GM12878 (cell line): ENCODE data around the gene CMTM3. TPM values are rescaled to one million over a fixed set of nuclear protein-coding genes. Genes with fewer than 3 reads are reported as not detected.

Experiments used
- ATAC-seq: fragments of 200-7000 bp; cut with Tn5 transposase; 3 replicates; pipeline ENCODE4 v1.9.1; 2020; ENCODE audit warnings: mild to moderate bottlenecking, moderate library complexity
- BruUV-seq: library from RNA; stranded (reverse); fragments of 400-500 nt; replicated peaks from 2 replicates; lab custom pipeline; 2021; lab: Mats Ljungman, UMichigan
- CTCF ChIA-PET: fragments of 300-600 bp; sonication (Branson Sonifier 250); formaldehyde crosslinking; extraction: SDS; loops from one replicate; lab custom pipeline; 2021; ENCODE audit warnings: inconsistent platforms; lab: Yijun Ruan, JAX
- POLR2A ChIA-PET: fragments of 350-600 bp; formaldehyde crosslinking; extraction: SDS; loops from one replicate; lab custom pipeline; 2021; ENCODE audit warnings: inconsistent platforms; lab: Charles Lee
- RAD21 ChIA-PET: fragments of 300-600 bp; sonication (Branson Sonifier 250); formaldehyde crosslinking; loops from one replicate; lab custom pipeline; 2023; ENCODE audit warnings: antibody characterized with exemption; ENCODE audit not compliant: unreplicated experiment; lab: Charles Lee
- SMC1A ChIA-PET: fragments of 300-600 bp; sonication (Branson Sonifier 250); formaldehyde crosslinking; loops from one replicate; lab custom pipeline; 2023; ENCODE audit not compliant: unreplicated experiment, uncharacterized antibody; lab: Charles Lee
- DNase-seq: peaks from one replicate; pipeline ENCODE4 v3.0.0-alpha.2; 2011; ENCODE audit warnings: low read depth, low spot score
- FAIRE-seq: peaks from 3 replicates; lab custom pipeline; 2011; peaks lifted over from hg19 to GRCh38; lab: Jason Lieb, UNC
- H2AFZ ChIP-seq: 2 replicates; pipeline ENCODE4 v1.6.0; 2011; ENCODE audit warnings: low read depth, low read length, control low read depth; ENCODE audit not compliant: control insufficient read depth
- H3K27ac ChIP-seq: 2 replicates; pipeline ENCODE4 v1.5.1; 2011; ENCODE audit warnings: control low read depth; ENCODE audit not compliant: control insufficient read depth, insufficient read depth
- H3K27me3 ChIP-seq, 2 experiments: replicated peaks in 1 of 2; 2 replicates each; pipeline versions ENCODE4 v1.6.0 to v1.6.1; 2011; ENCODE audit warnings: low read length in 1 of 2; ENCODE audit not compliant: control insufficient read depth in 2 of 2, insufficient read depth in 2 of 2
- H3K36me3 ChIP-seq, 2 experiments: 2 replicates each; pipeline ENCODE4 v1.5.1; 2011; ENCODE audit warnings: low read length in 1 of 2; ENCODE audit not compliant: control insufficient read depth in 2 of 2, insufficient read depth in 2 of 2
- H3K4me1 ChIP-seq: 2 replicates; pipeline ENCODE4 v1.6.1; 2011; ENCODE audit warnings: mild to moderate bottlenecking, low read length, moderate library complexity, mixed read lengths; ENCODE audit not compliant: control insufficient read depth, insufficient read depth
- H3K4me2 ChIP-seq: 2 replicates; pipeline ENCODE4 v1.6.0; 2011; ENCODE audit warnings: control low read depth; ENCODE audit not compliant: control insufficient read depth, insufficient read depth
- H3K4me3 ChIP-seq: fragments of 200-600 bp; sonication (generic); 2 replicates; pipeline ENCODE4 v1.5.1; 2016
- H3K79me2 ChIP-seq: 2 replicates; pipeline ENCODE4 v1.6.0; 2011; ENCODE audit warnings: low read length; ENCODE audit not compliant: control insufficient read depth, insufficient read depth
- H3K9ac ChIP-seq: 2 replicates; pipeline ENCODE4 v1.8.0; 2011; ENCODE audit warnings: low read length, control low read depth, mixed read lengths; ENCODE audit not compliant: control insufficient read depth, insufficient read depth
- H3K9me3 ChIP-seq: replicated peaks from 3 replicates; pipeline ENCODE4 v1.5.1; 2011; ENCODE audit warnings: mild to moderate bottlenecking, low read length; ENCODE audit not compliant: control insufficient read depth, insufficient read depth
- H4K20me1 ChIP-seq: 2 replicates; pipeline ENCODE4 v1.6.0; 2011; ENCODE audit not compliant: control insufficient read depth, insufficient read depth
- ATF3 ChIP-seq: IDR thresholded peaks from 2 replicates; pipeline ENCODE4 v1.6.1; 2011; ENCODE audit warnings: low read depth, mild to moderate bottlenecking, low read length, moderate library complexity, borderline replicate concordance; ENCODE audit errors: extremely low read depth
- BCL11A ChIP-seq: IDR thresholded peaks from 2 replicates; pipeline ENCODE4 v1.6.1; 2011; ENCODE audit warnings: low read depth, low read length
- CEBPZ ChIP-seq: fragments of 150-350 bp; IDR thresholded peaks from 2 replicates; pipeline ENCODE4 v1.6.1; 2016; ENCODE audit warnings: low read depth, low read length
- CREB1 ChIP-seq: IDR thresholded peaks from 2 replicates; pipeline ENCODE4 v1.6.1; 2012; ENCODE audit warnings: low read depth, mild to moderate bottlenecking, inconsistent platforms
- CTCF ChIP-seq, 3 experiments: IDR thresholded peaks in 2 of 3; conservative IDR thresholded peaks in 1 of 3; 2 replicates each; pipeline ENCODE4 v1.5.1; 2011; ENCODE audit warnings: low read depth in 3 of 3, low read length in 3 of 3, mild to moderate bottlenecking in 3 of 3, control low read depth in 2 of 3, moderate library complexity in 2 of 3, inconsistent platforms in 1 of 3, mixed read lengths in 1 of 3; ENCODE audit not compliant: control insufficient read depth in 2 of 3, insufficient read depth in 1 of 3; ENCODE audit errors: extremely low read depth in 1 of 3
- EED ChIP-seq: sonication (generic); IDR thresholded peaks from 2 replicates; pipeline ENCODE4 v1.6.1; 2016; ENCODE audit warnings: antibody characterized with exemption, low read depth
- EP300 ChIP-seq, 2 experiments: fragments of 150-350 bp in 1 of 2; IDR thresholded peaks; 2 replicates each; pipeline ENCODE4 v1.6.1; 2011 to 2012; ENCODE audit warnings: low read depth in 2 of 2, low read length in 2 of 2, borderline replicate concordance in 1 of 2, improper control_type of control experiment in 1 of 2, inconsistent platforms in 1 of 2; ENCODE audit not compliant: control insufficient read depth in 1 of 2
- ETV6 ChIP-seq, 2 experiments: fragments of 450-650 bp in 1 of 2; IDR thresholded peaks in 1 of 2; conservative IDR thresholded peaks in 1 of 2; 2 replicates each; pipeline ENCODE4 v1.6.1; 2014; ENCODE audit warnings: antibody characterized with exemption in 1 of 2, borderline replicate concordance in 1 of 2, low read depth in 1 of 2, mild to moderate bottlenecking in 1 of 2, moderate library complexity in 1 of 2
- GATAD2B ChIP-seq: fragments of 450-650 bp; conservative IDR thresholded peaks from 2 replicates; pipeline ENCODE4 v1.6.1; 2017; ENCODE audit warnings: low read depth, mild to moderate bottlenecking, moderate library complexity
- HDAC2 ChIP-seq: fragments of 200-600 bp; sonication (generic); IDR thresholded peaks from 2 replicates; pipeline ENCODE4 v1.6.1; 2017
- IRF3 ChIP-seq: fragments of 450-650 bp; IDR thresholded peaks from 2 replicates; pipeline ENCODE4 v1.6.1; 2014; ENCODE audit warnings: mild to moderate bottlenecking
- MEF2B ChIP-seq: fragments of 450-650 bp; IDR thresholded peaks from 2 replicates; pipeline ENCODE4 v1.6.1; 2018; ENCODE audit warnings: mild to moderate bottlenecking, moderate library complexity; ENCODE audit not compliant: partially characterized antibody, poor library complexity, severe bottlenecking
- MXI1 ChIP-seq: fragments of 150-350 bp; IDR thresholded peaks from 2 replicates; pipeline ENCODE4 v1.6.1; 2011; ENCODE audit warnings: low read depth, mild to moderate bottlenecking, inconsistent platforms, low read length, improper control_type of control experiment
- MYB ChIP-seq: fragments of 150-350 bp; IDR thresholded peaks from 2 replicates; pipeline ENCODE4 v1.6.1; 2014; ENCODE audit warnings: mild to moderate bottlenecking, low read depth, low read length, borderline replicate concordance
- POLR2A ChIP-seq: IDR thresholded peaks from 2 replicates; pipeline ENCODE4 v1.6.1; 2011; ENCODE audit warnings: low read depth, mild to moderate bottlenecking, low read length
- RELB ChIP-seq: fragments of 450-650 bp; IDR thresholded peaks from 2 replicates; pipeline ENCODE4 v1.6.1; 2017; ENCODE audit warnings: low read depth, mild to moderate bottlenecking, moderate library complexity
- WGBS: methylation state at CpG from one replicate; pipeline ENCODE4 v1.1.6; 2016; ENCODE audit warnings: low lambda C conversion rate; ENCODE audit not compliant: insufficient replicate concordance, insufficient coverage; ENCODE audit errors: missing lambda C conversion rate; 5-methylcytosine and 5-hydroxymethylcytosine counted together
- in situ Hi-C: fragments of 300-500 bp; cut with MboI; formaldehyde crosslinking; loops from 9 replicates; pipeline ENCODE4 v1.14.3; 2018; ENCODE audit warnings: mixed read lengths
- intact Hi-C: fragments of 100-400 bp; cut with micrococcal nuclease; formaldehyde crosslinking; loops from one replicate; pipeline ENCODE4 v1.14.2; 2022; ENCODE audit not compliant: unreplicated experiment
- polyA plus RNA-seq, 11 experiments: library from polyadenylated mRNA; depleted of rRNA in 4 of 11; unstranded in 6 of 11; stranded (reverse) in 5 of 11; fragments of >200 nt; fragmentation: Nextera tagmentation in 4 of 11; fragmentation: Illumina TruSeq in 1 of 11; extraction: Ambion mirVana in 4 of 11; extraction: Trizol in 1 of 11; gene quantifications; 1 replicate in 1 of 11; 2 replicates in 10 of 11; pipeline versions ENCODE4 v1.2.1 to v1.2.3, GENCODE V29; 2011 to 2016; ENCODE audit warnings: inconsistent platforms in 2 of 11, missing spikeins in 2 of 11, low read depth in 1 of 11
- total RNA-seq, 4 experiments: library from RNA; depleted of rRNA in 3 of 4; stranded (reverse); fragments of >200 nt in 3 of 4; fragmentation: Illumina TruSeq in 1 of 4; extraction: Trizol in 1 of 4; gene quantifications; 2 replicates each; pipeline versions ENCODE4 v1.2.1 to v1.2.3, GENCODE V29; 2013 to 2021

The CMTM3 gene
- total and polyA plus RNA-seq, 10 of the 15 experiments (the other 5 are each of a cell fraction or from before 2014, with no cell fraction given), result 5.4 to 47.4 (median 28.6) TPM

- in situ Hi-C loops (no loop called here), intact Hi-C loops (no loop called here)
- Histone ChIP-seq H3K27me3 (peaks cover 0 to 2% of the 10 kb centered on the region in 2 experiments; a peak in 1 of 4 replicates), H3K79me2 (no peaks in the 10 kb centered on the region), H3K27ac (no peak overlapping the region), H3K36me3 (no peaks in the 10 kb centered on the region), H3K9me3 (no peaks in the 10 kb centered on the region), H3K4me3 (no peak overlapping the region), H3K4me1 (no peaks in the 10 kb centered on the region), H3K9ac (no peak overlapping the region), H4K20me1 (no peaks in the 10 kb centered on the region), H2AFZ (no peak overlapping the region), H3K4me2 (no peak overlapping the region)
- 51% methylated on average over 5 of the region's 5 CpGs for WGBS
- no peak for FAIRE-seq
- no TSS peak for BruUV-seq
- ChIA-PET RAD21 (no interaction called here), CTCF (interaction anchor here (0.7 to 1.8 kb wide), 3 partner anchors 8 to 35 kb away, joined by 4 to 5 read pairs (median 5); no protein-coding TSS in a partner anchor), POLR2A (no interaction called here), SMC1A (no interaction called here)
- no peak for DNase-seq
- no peak for ATAC-seq
- no peak for TF ChIP-seq EP300 (IDR thresholded peaks at IDR 0.05; ENCODE audit: borderline replicate concordance in 1 of 2, control insufficient read depth in 1 of 2, low read depth in 2 of 2, low read length in 2 of 2)
- TF ChIP-seq BCL11A, result no peak
- TF ChIP-seq MEF2B, result no peak
- no peak for TF ChIP-seq CTCF (IDR thresholded peaks at IDR 0.05 in 2 of 3, conservative IDR thresholded peaks at IDR 0.05 in 1 of 3; ENCODE audit: control insufficient read depth in 2 of 3, extremely low read depth in 1 of 3, insufficient read depth in 1 of 3, low read depth in 3 of 3, low read length in 3 of 3)
- no peak for TF ChIP-seq ATF3
- TF ChIP-seq POLR2A, result no peak
- no peak for TF ChIP-seq EED
- no peak for TF ChIP-seq IRF3
- no peak for TF ChIP-seq MYB
- TF ChIP-seq CREB1, result no peak
- TF ChIP-seq RELB, result no peak
- no peak for TF ChIP-seq HDAC2
- TF ChIP-seq ETV6 (conservative IDR thresholded peaks at IDR 0.05 in 1 of 2, IDR thresholded peaks at IDR 0.05 in 1 of 2; ENCODE audit: borderline replicate concordance in 1 of 2, low read depth in 1 of 2), result no peak
- no peak for TF ChIP-seq CEBPZ
- no peak for TF ChIP-seq GATAD2B
- no peak for TF ChIP-seq MXI1
These were observed 54.3 kb downstream of the CMTM3 start for GRCh38 chr16:66658860-66659190.
